ENCODE data around the gene PUM2.
"Not testable (repeated sequence)": the region's sequence is repeated elsewhere in the genome, so short reads cannot be mapped to it uniquely, and the experiment has no call there.

The PUM2 gene

GRCh38 chr2:20370191-20370590 is 19.5 kb upstream of the PUM2 start:
- DNase-seq, result no peak

DNA sequence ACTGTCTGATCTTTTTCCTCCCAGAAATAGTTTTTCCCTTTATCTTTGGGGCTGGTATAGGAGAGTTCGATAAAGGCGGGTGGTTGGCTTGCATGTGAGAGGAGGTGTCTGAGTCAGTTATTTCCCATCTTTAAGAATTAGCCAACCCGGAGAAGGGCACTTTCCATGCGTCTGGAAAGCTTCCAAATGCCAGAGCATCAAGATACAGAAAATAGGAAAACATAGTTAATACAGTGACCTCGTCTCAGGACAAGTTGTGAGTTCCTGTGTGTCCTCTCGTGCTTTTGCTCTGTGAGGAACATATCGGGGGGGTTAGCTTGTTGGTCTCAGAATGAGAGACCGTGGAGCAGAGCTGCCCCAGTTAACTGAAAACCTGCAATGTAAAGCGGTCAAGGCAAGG is 18.7 kb upstream of the PUM2 start:
- DNase-seq, result no peak

- no peak for DNase-seq
Observed at GRCh38 chr2:20368706-20369105, 18.1 kb upstream of the PUM2 start.

DNA sequence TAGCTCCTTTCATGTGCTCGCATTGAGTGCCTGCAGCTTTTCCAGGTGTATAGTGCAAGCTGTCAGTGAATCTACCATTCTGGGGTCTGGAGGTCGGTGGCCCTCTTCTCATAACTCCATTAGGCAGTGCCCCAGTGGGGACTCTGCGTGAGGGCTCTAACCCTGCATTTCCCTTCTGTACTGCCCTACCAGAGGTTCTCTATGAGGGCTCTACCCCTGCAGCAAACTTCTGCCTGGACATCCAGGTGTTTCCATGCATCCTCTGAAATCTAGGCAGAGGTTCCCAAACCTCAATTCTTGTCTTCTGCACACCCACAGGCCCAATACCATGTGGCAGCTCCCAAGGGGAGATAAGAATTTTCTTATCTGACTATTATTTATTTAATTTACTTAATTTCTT is 17.3 kb upstream of the PUM2 start:
- DNase-seq, result not testable (repeated sequence)

DNA sequence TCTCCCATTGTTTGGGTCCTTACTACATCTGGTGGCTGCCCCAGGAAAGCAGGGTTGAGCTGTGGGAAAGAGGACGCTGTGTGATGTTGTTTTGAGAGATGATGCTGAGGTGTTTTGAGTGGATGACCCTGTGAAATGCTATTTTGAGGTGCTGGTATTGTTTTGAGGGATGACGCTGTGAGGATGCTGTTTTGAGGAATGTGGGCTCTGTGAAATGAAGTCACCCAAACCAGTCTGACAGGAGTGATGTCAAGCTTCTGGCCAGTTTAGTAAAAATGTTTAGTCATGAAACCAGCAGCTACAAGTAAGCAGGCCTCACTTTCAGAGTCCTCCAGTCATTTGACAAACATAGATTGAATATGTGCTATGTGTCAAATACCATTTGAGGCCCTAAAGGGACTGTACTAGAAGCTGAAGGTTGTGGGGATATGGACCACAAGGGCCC is 16.1 kb upstream of the PUM2 start:
- peak in 1 of 5 donors; percentile 80 for DNase-seq

DNA sequence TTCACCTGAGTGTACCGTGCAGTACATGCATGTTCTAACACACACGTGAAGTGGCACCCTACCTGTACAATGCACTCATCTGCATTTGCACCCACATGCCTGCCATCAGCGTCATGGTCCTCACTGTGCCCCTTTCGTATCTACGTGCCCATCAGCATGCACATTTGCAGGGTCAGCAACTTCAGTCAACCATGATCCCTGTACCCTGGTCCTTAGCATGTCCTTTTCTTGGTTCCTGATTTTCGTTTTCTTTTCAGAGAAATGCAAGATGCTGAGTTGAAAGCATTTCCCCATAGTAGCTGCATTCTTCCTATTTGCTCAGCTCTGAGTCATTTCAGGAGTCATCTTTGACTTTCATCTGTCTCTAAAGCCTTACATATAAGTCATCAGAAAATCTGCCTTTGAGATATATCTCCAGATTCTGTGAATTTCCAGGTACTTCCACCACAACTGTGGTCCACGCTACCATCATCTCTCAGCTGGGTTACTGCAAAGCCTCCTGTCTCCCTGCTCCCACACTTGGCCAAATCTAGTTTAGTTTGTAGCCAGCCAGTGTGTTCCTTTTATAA is 14.7 kb upstream of the PUM2 start:
- peak in 1 of 5 donors; percentile 96 for DNase-seq

DNA sequence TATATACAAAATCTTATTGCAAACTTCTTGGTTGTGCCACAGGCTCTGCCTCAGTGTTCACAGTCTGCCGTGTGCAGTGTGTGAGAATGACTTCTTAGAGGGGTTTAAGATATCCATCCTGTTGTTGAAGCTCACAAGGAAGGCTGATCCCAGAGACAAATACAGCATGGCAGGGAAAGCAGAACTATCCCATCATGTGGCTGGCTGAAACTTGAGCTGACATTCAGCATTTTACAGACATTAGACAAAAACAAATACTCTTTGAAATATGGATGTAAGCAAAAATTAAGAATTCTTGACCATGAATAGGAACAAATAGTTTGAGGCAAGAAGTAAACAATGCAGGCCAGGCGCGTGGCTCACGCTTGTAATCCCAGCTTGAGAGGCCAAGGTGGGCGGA is 12.9 kb upstream of the PUM2 start:
- DNase-seq, result no peak

GRCh38 chr2:20362701-20363435 is 12.2 kb upstream of the PUM2 start:
- DNase-seq, result no peak

DNA sequence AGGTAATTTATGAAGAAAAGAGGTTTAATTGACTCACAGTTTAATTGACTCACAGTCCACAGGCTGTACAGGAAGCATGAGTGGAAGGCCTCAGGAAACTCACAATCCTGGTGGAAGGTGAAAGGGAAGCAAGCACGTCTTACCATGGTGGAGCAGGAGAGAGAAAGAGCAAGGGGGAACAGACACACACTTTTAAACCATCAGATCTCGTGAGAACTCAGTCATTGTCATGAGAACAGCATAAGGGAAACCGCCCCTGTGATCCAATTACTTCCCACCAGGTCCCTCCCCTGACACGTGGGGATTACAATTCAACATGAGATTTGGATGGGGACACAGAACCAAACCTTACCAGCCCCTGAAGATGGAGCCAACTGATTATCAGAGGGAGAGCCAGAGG is 11.2 kb upstream of the PUM2 start:
- no peak for DNase-seq

DNA sequence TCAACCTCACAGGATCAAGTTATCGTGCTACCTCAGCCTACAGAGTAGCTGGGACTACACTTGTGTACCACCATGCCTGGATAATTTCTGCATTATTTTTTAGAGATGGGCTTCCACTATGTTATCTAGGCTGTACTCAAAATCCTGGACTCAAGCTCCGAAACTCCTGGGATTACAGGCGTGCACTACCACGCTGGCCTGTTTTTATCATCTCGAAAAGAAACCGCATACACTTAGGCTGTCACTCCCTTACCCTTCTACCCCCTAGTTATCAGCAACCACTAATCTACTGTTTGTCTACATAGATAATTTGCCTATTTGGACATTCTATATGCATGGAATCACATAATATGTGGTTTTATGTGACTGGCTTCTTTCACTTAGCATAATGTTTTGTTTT is 8.5 kb upstream of the PUM2 start:
- DNase-seq, result no peak

- DNase-seq, result no peak
Observed at GRCh38 chr2:20357638-20358389, 7.2 kb upstream of the PUM2 start.

GRCh38 chr2:20356042-20356441 is 5.4 kb upstream of the PUM2 start:
- no peak for DNase-seq

GRCh38 chr2:20355131-20355530 is 4.5 kb upstream of the PUM2 start:
- no peak for DNase-seq

GRCh38 chr2:20353241-20353992 is 2.8 kb upstream of the PUM2 start:
- no peak for DNase-seq

DNA sequence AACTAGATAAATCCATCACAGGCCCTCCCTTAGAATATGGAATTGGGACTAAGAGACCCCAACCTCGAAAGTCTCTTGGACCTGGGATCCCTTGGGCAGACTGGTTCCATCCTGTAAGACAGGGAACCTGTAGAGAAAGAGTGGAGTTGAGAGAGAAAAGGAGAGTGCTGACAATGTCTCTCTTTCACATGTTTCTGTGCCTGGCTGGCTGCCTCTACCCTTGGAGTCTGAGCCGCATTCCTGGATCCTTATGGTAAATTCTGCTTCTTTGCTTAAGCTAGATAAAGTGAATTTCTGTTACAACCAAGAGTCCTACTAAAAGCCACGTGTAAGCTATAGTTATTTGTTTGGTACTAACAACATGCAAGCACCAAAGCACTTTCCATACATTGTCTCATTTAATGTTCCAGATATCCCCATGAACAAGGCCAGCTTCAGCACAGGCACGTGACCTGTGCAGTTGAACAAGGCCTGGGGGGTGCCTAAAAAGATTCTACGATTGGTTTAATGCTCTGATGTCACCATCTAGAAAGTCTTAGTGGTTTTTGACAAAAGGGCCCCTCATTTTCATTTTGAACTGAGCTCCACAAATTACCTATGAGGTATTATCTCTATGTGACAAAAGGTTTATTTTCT is 2.1 kb upstream of the PUM2 start:
- no peak for DNase-seq

DNA sequence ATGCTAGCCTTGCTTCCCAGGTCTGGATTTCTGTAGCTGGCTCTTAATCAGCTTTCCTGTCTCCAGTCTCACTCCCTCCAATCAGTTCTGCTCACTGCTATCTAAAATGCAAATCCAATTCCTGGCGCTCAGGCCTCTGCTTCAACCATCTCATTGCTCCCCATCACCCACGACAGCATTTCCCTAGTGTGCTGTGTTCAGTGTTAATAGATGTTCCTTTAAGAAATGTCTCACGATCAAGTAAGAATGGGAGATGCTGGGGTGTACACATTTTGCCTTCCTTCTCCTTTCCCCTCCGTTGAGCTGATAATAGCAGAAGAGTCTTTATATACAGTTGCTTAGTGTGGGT is 1.6 kb upstream of the PUM2 start:
- no peak for DNase-seq

- peak in 1 of 5 donors; percentile 28 for DNase-seq
Observed at GRCh38 chr2:20351555-20352229, 1.0 kb upstream of the PUM2 start.

DNA sequence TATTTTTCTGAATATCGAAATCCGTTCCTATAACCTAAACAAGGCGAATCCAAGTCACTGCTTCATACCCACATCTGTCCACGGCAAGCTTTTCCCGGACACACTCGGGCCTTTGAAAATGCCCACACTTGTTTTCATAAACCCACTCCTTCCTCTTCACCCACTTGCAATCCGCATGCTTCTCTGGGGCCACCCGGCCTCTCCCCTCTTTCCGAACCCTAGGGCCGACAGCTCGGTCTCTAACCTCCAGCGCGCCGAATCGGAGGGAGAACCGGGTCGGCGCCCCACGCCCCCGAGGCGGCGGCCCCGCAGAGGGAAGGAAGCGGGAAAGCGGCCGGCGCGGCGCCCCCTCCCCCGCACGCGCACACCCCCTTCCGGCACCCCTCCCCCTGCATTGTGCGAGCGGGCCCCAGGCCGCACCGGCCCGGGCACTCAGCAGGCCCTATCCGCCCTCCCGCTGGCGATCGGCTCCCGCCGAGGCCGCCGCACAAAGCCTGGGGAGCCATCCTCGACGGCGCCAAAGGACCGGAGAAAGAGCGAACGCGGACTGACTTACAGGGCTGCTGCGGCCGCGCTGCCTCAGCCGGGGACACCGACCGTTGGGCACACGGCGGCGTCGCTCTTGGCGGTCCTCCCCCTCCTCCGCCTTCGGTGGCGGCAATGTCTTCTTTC is 467 bp downstream of the PUM2 start:
- peak; percentile 35 to 64 (median 39) for DNase-seq

- no peak for DNase-seq
Observed at GRCh38 chr2:20349513-20349921, 1.1 kb downstream of the PUM2 start.

DNA sequence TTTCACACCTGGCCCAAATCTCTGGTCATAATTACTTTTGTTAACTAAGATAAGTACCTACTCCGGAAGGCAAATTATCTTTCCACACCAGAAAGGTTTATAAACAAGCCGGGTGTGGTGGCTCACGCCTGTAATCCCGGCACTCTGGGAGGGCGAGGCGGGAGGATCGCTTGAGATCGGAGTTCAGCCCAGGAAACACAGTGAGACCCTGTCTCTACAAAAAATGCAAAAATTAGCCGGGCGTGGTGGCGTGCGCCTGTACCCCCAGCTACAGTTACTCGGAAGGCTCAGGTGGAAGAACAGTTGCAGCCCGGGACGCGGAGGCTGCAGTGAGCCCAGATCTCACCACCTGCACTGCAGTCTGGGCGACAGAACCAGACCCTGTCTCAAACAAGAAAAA is 2.1 kb downstream of the PUM2 start:
- no peak for DNase-seq

GRCh38 chr2:20346565-20347381 is 3.9 kb downstream of the PUM2 start:
- no peak for DNase-seq

Measured in T-helper 1 cell (primary cell).